Psoas muscle (tissue), 8 donors: Measurements from ENCODE around the gene PDE8A. TPM values are rescaled to one million over a fixed set of nuclear protein-coding genes. Genes with fewer than 3 reads are reported as not detected.
A peak's percentile ranks its signal among the peaks of the same experiment; 100 is the strongest.

Source experiments
- ATAC-seq, 4 donors: fragments of 200-7000 bp; cut with Tn5 transposase; one replicate each; pipeline ENCODE4 v1.9.1; 2020; ENCODE audit warnings: moderate library complexity in 3 of 4, mild to moderate bottlenecking in 2 of 4
- DNase-seq, 2 donors: peaks; one replicate each; pipeline ENCODE4 v3.0.0-alpha.2; 2020
- H3K27ac ChIP-seq: fragments of 200-600 bp; one replicate; pipeline ENCODE4 v1.8.0; 2022
- H3K27me3 ChIP-seq, 3 donors: fragments of 200-600 bp in 1 of 3; one replicate each; pipeline versions ENCODE4 v1.6.1 to v1.8.0; 2013 to 2022; ENCODE audit warnings: low read length in 2 of 3, mild to moderate bottlenecking in 2 of 3, moderate library complexity in 1 of 3; ENCODE audit not compliant: insufficient read depth in 3 of 3
- H3K36me3 ChIP-seq, 2 donors: fragments of 200-600 bp in 1 of 2; one replicate each; pipeline versions ENCODE4 v1.6.1 to v1.8.0; 2013 to 2022; ENCODE audit warnings: low read depth in 1 of 2, mild to moderate bottlenecking in 1 of 2, moderate library complexity in 1 of 2; ENCODE audit not compliant: insufficient read depth in 1 of 2
- H3K4me1 ChIP-seq: fragments of 200-600 bp; one replicate; pipeline ENCODE4 v1.8.0; 2022
- H3K4me3 ChIP-seq: fragments of 200-600 bp; one replicate; pipeline ENCODE4 v1.8.0; 2022; ENCODE audit warnings: mild to moderate bottlenecking
- H3K9me3 ChIP-seq: fragments of 200-600 bp; one replicate; pipeline ENCODE4 v1.8.0; 2022
- WGBS, 3 donors: extraction: QIAGEN DNeasy Blood & Tissue Kit; methylation state at CpG; one replicate each; pipeline versions ENCODE4 v1.1.6 to v1.1.7; 2013; 5-methylcytosine and 5-hydroxymethylcytosine counted together
- intact Hi-C, 2 donors: fragments of 100-400 bp; cut with DNase I; formaldehyde crosslinking; loops; one replicate each; pipeline versions ENCODE4 v1.11.0 to v1.14.2; 2022
- polyA plus RNA-seq, 3 donors: library from polyadenylated mRNA; stranded (reverse); fragments of 200-250 nt; gene quantifications; one replicate each; pipeline ENCODE4 v1.2.3, GENCODE V29; 2013
- total RNA-seq, 4 donors: library from RNA; stranded (reverse); fragmentation: NEBNext Ultra II Directional in 2 of 4; extraction: Animal tissue kit (Norgen Biotek cat#: 25700) in 2 of 4; gene quantifications; one replicate each; pipeline versions ENCODE4 v1.2.1 to v1.2.4, GENCODE V29; 2021 to 2023
- TF ChIP-seq, protein P1 (sequence below): fragments of 200-600 bp; IDR thresholded peaks from one replicate; pipeline ENCODE4 v1.8.0; 2022; ENCODE audit warnings: antibody characterized with exemption
- donor health status: healthy with polysubstance abuse.
- donor health status: DM: no; HTN: no; CAD: no; lungs with moderate emphysema.
- donor health status: Bipolar disorder and iron deficiency.
- donor health status: healthy.
- donor health status: DM: yes; HTN: yes; CAD: no.
- donor health status: DM: no; HTN: no; CAD: no.
- donor health status: DM: no; HTN: no; CAD: no.
- donor health status: DM: yes; HTN: yes; CAD: no.

The PDE8A gene
- total and polyA plus RNA-seq, 7 donors = 6.5 to 12.1 (median 10.5) TPM

DNA sequence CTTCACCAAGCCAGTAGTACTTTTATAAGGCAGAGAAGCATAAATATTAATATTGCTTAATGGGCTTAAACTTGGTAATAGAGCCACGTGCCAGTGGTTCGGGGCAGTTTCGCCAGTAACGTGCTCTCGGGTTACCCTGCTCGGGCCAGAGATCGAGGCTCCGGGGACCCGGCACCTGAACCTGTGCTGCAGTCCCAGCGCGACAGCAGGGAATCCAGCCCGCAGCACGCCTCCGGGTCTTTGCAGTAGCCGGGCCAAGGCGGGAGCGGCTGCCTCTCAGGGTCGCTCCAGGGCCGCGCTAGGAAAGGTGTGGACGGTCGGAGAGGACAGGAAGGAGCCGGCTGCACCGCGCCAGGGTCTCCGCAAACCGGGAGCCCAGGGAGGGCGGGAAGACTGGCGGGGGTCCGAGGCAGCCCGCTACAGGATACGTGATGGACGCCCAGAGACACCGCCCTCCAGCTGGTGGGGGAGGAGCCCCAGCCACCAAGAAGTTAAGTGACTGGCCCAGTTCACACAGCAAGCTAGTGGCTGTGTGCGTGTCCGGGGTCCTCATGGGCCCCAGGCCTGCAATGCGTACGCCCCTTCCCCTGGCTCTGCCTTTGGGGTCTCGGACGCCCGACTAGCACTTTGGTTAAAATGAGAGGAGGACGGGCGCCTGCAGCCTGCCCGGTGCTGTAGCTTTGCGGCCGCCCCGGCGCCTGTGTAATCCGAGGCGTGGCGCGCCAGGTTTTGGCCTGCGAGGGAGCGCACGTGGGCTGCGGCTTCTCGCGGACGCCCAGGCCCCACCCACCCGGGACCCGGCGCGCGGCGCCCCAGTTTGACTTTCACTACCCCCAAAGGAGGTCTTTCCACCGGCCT lies 1.2 kb upstream of the PDE8A start:
- intact Hi-C loops = loop anchor here in 1 of 2 donors (10.0 kb wide), 1 partner anchor 54 kb away; no protein-coding TSS in a partner anchor
- Histone ChIP-seq H3K4me1 (peaks cover 34% of the 10 kb centered on the region), H3K36me3 (no peaks in the 10 kb centered on the region), H3K4me3 (peak overlapping the region; percentile 93), H3K9me3 (no peaks in the 10 kb centered on the region), H3K27ac (peak overlapping the region; percentile 97), H3K27me3 (no peaks in the 10 kb centered on the region)
- TF ChIP-seq, protein P1, sequence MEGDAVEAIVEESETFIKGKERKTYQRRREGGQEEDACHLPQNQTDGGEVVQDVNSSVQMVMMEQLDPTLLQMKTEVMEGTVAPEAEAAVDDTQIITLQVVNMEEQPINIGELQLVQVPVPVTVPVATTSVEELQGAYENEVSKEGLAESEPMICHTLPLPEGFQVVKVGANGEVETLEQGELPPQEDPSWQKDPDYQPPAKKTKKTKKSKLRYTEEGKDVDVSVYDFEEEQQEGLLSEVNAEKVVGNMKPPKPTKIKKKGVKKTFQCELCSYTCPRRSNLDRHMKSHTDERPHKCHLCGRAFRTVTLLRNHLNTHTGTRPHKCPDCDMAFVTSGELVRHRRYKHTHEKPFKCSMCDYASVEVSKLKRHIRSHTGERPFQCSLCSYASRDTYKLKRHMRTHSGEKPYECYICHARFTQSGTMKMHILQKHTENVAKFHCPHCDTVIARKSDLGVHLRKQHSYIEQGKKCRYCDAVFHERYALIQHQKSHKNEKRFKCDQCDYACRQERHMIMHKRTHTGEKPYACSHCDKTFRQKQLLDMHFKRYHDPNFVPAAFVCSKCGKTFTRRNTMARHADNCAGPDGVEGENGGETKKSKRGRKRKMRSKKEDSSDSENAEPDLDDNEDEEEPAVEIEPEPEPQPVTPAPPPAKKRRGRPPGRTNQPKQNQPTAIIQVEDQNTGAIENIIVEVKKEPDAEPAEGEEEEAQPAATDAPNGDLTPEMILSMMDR = no peak
- DNase-seq = peak; percentile 89 to 92
- peak; percentile 79 to 87 (median 83) for ATAC-seq
- WGBS, 3 donors = 0% methylated on average over 64 to 66 of the region's 66 CpGs

DNA sequence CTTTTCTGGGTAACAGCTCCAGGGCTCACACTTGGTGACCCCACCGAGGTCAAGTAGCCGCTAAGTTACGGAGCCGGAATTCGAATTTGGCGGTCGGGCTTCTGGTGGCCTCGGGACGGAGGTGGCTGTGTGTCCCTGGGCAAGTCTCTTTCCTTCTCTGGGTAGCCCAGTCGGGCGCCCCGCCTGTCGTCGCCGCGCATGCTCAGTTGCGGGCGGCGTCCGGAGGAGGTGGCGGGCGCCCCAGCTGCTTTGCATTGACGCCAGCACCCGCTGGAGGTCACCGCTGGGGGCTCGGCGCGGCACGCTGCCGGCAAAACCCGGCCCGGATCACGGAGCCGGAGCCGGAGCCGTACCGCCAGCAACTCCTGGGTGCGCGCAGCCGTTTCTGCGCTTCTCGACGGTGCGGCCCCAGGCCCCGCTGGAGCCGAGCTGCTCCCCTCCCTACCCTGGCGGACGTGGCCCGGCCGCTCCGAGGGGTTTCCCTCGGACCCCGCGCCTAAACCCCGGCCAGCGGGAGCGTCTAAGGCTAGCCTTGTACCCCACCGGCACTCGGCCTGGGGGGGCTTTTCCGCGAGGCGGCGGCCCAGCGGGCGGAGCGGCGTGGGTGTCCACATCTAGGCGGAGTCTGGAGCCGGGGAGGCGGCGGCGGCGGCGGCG lies 474 bp upstream of the PDE8A start:
- TF ChIP-seq, protein P1 = peak; percentile 24
- H3K36me3 ChIP-seq = no peaks in the 10 kb centered on the region
- peak overlapping the region; percentile 93 for H3K4me3 ChIP-seq
- H3K4me1 ChIP-seq = peaks cover 34% of the 10 kb centered on the region
- intact Hi-C loops = loop anchor here in 1 of 2 donors (10.0 kb wide), 1 partner anchor 54 kb away; no protein-coding TSS in a partner anchor
- DNase-seq (peak; percentile 95 to 98), ATAC-seq (peak; percentile 92 to 94 (median 93))
- WGBS, 3 donors = 0% methylated on average over 47 to 75 of the region's 75 CpGs
- H3K27me3 ChIP-seq = no peaks in the 10 kb centered on the region
- peak overlapping the region; percentile 97 for H3K27ac ChIP-seq
- H3K9me3 ChIP-seq = no peaks in the 10 kb centered on the region

DNA sequence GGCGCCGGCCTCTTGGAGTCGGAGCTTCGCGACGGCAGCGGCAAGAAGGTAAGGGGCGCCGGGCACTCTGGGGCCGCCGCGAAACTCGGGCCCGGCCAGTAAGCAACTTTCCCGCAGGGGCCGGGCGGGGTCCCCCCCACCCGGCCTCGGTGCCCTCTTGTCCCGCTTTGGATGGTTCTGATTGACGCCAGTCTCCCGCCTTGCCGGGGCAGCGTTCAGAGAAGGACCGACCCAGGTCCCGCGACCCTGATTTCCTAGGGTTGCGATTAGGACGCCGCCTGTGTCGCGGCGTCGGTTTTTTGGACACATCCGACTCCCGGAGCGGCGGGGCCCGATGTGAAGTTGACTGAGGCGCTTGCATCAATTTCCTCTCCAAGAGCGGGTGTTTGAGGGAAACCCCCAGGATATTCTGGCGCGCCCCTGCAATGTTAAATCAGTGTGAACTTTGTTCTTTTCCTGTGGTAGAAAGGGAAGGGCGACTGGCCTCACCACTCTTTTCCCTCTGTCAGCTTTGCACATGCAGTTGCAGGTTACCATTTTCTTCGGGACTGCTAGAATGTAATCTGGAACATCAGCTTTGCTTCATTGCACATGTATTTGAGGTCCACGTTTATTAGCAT lies 755 bp downstream of the PDE8A start:
- no peaks in the 10 kb centered on the region for H3K27me3 ChIP-seq
- H3K4me3 ChIP-seq = peak overlapping the region; percentile 93
- peaks cover 43% of the 10 kb centered on the region for H3K4me1 ChIP-seq
- TF ChIP-seq, protein P1 = no peak
- ATAC-seq = no peak
- H3K27ac ChIP-seq = peak overlapping the region; percentile 97
- intact Hi-C loops = loop anchor here in 1 of 2 donors (10.0 kb wide), 1 partner anchor 52 kb away; no protein-coding TSS in a partner anchor
- H3K9me3 ChIP-seq = no peaks in the 10 kb centered on the region
- H3K36me3 ChIP-seq = no peaks in the 10 kb centered on the region
- DNase-seq = peak; percentile 46 to 62
- 4 to 14% (median 4%) methylated on average over 31 to 46 of the region's 46 CpGs for WGBS, 3 donors

DNA sequence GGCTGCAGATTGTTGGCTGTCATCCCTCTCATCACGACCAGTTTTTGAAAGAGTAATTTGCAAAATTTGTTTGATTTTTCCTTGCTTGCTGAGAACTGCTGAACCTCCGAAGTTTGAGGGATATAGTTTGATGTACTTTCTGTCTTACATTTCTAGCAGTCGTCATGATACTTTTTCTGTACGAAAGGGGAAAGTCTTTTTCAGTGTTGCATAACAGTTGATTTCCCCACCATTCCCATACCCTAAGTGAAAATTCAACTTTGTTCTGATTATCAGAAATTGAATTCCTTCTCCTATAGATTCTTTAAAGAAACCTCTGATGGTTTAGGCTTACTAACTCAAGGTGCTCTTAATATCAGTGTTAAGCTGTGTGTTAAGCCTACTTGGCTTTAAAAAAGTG lies 1.6 kb downstream of the PDE8A start:
- intact Hi-C loops = loop anchor here in 1 of 2 donors (10.0 kb wide), 1 partner anchor 52 kb away; no protein-coding TSS in a partner anchor
- H3K36me3 ChIP-seq = no peaks in the 10 kb centered on the region
- TF ChIP-seq, protein P1 = no peak
- peak overlapping the region; percentile 93 for H3K4me3 ChIP-seq
- no peak overlapping the region for H3K27ac ChIP-seq
- H3K9me3 ChIP-seq = no peaks in the 10 kb centered on the region
- H3K27me3 ChIP-seq = no peaks in the 10 kb centered on the region
- DNase-seq (no peak), ATAC-seq (no peak)
- H3K4me1 ChIP-seq = peaks cover 44% of the 10 kb centered on the region
- 20 to 53% (median 23%) methylated on average over 4 of the region's 4 CpGs for WGBS, 3 donors
